ENCODE measurements around the gene C2CD5. TPM values are rescaled to one million over a fixed set of nuclear protein-coding genes. Genes with fewer than 3 reads are reported as not detected.

C2CD5 gene
- total RNA-seq, 6 donors from 2014 or later = 20.8 to 56.6 (median 36.6) TPM

DNA sequence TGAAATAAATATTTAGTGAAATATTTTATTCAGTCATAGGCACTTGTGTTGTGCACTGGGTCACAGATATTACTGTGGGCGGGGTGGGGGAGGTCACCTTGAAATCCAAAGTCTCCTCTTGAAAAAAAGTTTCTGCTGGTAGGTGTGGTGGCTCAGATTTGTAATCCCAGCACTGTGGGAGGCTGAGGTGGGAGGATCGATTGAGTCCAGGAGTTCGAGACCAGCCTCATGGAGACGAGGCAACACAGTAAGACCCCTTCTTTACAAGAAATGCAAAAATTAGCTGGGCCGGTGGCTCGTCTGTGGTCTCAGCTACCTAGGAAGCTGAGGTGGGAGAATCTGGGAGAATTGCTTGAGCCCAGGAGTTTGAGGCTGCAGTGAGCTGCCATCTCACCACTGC lies 913 bp upstream of the C2CD5 start:
- DNase-seq (no peak), ATAC-seq (ENCODE audit: low FRiP score in 2 of 2) (no peak)
- 97 to 98% methylated on average over 5 to 6 of the region's 6 CpGs for WGBS, 2 donors
- no peaks in the 10 kb centered on the region for H3K27me3 ChIP-seq
- no peaks in the 10 kb centered on the region for H3K36me3 ChIP-seq
- H3K27ac ChIP-seq = peak overlapping the region in 1 of 4 donors; percentile 98
- TF ChIP-seq POLR2A (IDR thresholded peaks at IDR 0.05) = no peak
- peaks cover 28 to 31% (median 29%) of the 10 kb centered on the region in 4 donors for H3K4me1 ChIP-seq
- no peak overlapping the region for H3K4me3 ChIP-seq
- no peaks in the 10 kb centered on the region for H3K9me3 ChIP-seq

DNA sequence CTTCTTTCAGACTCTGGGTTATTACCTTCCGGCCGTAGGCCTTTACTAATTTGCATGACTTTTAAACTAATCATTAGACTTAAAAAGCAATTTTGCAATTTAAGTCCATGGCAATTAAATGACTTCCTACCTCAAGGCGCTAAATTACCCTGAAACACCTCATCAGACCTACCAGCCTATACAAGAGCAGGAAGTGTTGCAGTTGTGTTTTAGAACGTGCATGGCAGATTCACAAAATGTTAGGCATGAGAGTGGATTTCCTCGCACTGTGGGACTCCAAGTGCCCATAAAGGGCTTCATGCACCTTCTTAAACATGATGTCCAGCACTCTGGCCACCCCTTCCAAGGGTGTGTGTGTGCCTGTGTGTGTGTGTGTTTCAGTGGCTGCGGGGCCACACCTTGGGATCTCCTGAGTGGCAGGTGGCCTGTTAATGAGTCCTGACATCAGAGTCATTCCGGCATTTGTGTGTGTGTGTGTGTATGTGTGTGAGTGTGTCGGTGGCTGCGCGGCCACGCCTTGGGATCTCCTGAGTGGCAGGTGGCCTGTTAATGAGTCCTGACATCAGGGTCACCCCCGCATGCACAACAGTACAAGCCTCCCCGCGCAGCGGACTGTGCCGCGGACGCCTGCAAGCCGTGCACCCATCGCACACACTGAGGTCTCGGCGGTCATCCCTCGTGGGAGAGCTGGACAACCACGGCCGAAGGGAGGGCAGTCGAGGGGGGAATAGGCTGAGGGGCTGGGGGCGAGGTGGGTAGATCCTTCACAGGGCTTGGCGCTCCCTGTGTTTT lies 900 bp downstream of the C2CD5 start:
- Histone ChIP-seq H3K36me3 (no peaks in the 10 kb centered on the region), H3K27me3 (no peaks in the 10 kb centered on the region), H3K9me3 (no peaks in the 10 kb centered on the region), H3K4me3 (peak overlapping the region; percentile 64 to 96 (median 94)), H3K27ac (peak overlapping the region; percentile 95 to 98 (median 96)), H3K4me1 (peaks cover 28 to 40% (median 34%) of the 10 kb centered on the region in 4 donors)
- WGBS, 2 donors = 4 to 40% methylated on average over 4 to 25 of the region's 28 CpGs
- ATAC-seq (ENCODE audit: low FRiP score in 2 of 2) (peak; percentile 61 to 85), DNase-seq (peak; percentile 84 to 90)
- TF ChIP-seq, protein P1, sequence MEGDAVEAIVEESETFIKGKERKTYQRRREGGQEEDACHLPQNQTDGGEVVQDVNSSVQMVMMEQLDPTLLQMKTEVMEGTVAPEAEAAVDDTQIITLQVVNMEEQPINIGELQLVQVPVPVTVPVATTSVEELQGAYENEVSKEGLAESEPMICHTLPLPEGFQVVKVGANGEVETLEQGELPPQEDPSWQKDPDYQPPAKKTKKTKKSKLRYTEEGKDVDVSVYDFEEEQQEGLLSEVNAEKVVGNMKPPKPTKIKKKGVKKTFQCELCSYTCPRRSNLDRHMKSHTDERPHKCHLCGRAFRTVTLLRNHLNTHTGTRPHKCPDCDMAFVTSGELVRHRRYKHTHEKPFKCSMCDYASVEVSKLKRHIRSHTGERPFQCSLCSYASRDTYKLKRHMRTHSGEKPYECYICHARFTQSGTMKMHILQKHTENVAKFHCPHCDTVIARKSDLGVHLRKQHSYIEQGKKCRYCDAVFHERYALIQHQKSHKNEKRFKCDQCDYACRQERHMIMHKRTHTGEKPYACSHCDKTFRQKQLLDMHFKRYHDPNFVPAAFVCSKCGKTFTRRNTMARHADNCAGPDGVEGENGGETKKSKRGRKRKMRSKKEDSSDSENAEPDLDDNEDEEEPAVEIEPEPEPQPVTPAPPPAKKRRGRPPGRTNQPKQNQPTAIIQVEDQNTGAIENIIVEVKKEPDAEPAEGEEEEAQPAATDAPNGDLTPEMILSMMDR (IDR thresholded peaks at IDR 0.05) = no peak
- TF ChIP-seq EP300 (IDR thresholded peaks at IDR 0.05) (peak in 1 of 4 donors; percentile 23), POLR2A (IDR thresholded peaks at IDR 0.05) (no peak)

DNA sequence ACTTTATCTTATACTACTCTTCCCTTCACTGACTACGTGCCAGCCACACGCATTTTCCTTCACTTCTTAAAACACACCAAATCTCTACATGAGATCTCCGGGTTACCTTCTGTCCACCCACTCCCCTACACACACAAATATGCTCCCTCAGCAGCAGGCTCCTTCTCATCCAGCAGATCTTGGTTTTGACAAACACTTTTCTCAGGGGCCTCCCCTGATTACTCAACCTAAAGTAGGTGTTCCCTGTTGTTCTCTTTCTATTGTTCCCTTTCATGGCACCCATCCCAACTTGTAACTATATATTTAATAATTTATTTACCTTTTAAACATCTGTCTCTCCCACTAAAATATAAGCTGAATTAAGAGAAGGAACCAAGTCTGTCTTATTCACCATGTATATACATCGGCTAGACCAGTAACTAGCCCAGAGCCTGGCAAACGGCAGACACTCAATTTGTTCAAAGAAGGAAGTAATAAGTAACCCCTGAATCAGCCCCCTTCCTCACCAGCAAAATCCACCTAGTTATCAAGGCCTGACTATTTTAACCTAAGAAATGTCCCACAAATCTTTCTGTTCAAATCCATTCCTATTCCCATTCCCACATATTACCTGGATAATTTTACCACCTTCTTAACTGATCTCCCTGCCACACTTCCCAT lies 2.7 kb downstream of the C2CD5 start:
- Histone ChIP-seq H3K27me3 (no peaks in the 10 kb centered on the region), H3K27ac (peak overlapping the region in 3 of 4 donors; percentile 23 to 96 (median 52)), H3K4me3 (no peak overlapping the region), H3K36me3 (no peaks in the 10 kb centered on the region), H3K9me3 (no peaks in the 10 kb centered on the region), H3K4me1 (peaks cover 38 to 56% (median 48%) of the 10 kb centered on the region in 4 donors)
- TF ChIP-seq EP300 (IDR thresholded peaks at IDR 0.05) = no peak
- TF ChIP-seq, protein P1 (IDR thresholded peaks at IDR 0.05) = no peak
- no peak for TF ChIP-seq POLR2A (IDR thresholded peaks at IDR 0.05)
- no peak for TF ChIP-seq POLR2AphosphoS5 (IDR thresholded peaks at IDR 0.05)
- ATAC-seq (ENCODE audit: low FRiP score in 2 of 2) (no peak), DNase-seq (no peak)
- 75 to 81% methylated on average over 5 of the region's 5 CpGs for WGBS, 2 donors

DNA sequence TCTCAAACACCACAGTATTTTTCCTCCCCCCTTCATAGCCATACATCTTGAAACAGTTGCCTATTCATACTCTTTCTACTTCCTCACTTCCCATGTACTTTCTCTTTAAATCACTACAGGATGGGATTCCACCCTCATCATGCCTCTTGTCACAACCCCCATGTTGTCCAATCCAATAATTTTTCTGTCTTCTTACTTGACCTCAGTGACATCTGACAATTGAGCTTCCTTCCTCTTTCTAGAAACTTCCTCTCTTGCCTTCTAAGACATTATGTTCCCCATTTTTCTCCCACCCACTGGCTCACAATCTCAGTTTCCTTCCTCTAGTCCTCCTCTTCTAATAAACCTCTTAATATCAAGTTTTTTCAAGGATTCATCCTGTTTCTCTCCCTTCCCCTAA lies 5.3 kb downstream of the C2CD5 start:
- H3K27me3 ChIP-seq = no peaks in the 10 kb centered on the region
- no peaks in the 10 kb centered on the region for H3K36me3 ChIP-seq
- peak overlapping the region; percentile 57 to 74 (median 68) for H3K27ac ChIP-seq
- ATAC-seq (ENCODE audit: low FRiP score in 2 of 2) (peak; percentile 56 to 79), DNase-seq (no peak)
- H3K9me3 ChIP-seq = no peaks in the 10 kb centered on the region
- peaks cover 38 to 59% (median 47%) of the 10 kb centered on the region in 4 donors for H3K4me1 ChIP-seq
- H3K4me3 ChIP-seq = no peak overlapping the region
- TF ChIP-seq EP300 (IDR thresholded peaks at IDR 0.05) (peak in 1 of 4 donors; percentile 26), POLR2AphosphoS5 (IDR thresholded peaks at IDR 0.05) (peak in 1 of 2 donors; percentile 66), POLR2A (IDR thresholded peaks at IDR 0.05) (peak in 1 of 4 donors; percentile 27)
- TF ChIP-seq, protein P1 (IDR thresholded peaks at IDR 0.05) = no peak

DNA sequence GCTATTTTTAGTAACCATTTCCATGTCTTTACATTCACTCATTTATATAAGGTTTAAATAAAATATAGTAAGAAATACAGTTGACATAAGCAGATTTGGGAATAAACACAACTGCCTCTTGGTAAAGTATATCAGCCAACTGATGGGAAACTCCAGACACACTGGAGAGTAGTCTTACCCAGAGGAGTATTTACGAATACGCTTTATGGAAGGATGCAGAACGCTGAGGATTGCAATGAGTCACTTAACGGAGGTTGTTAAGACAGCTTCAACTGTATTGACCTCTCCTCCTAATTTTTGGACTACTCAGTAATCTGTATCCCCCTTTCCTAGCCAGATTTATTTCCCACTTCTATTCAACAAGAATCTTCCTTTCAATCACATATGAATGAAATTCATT lies 6.0 kb downstream of the C2CD5 start:
- H3K4me1 ChIP-seq = peaks cover 36 to 59% (median 45%) of the 10 kb centered on the region in 4 donors

More for the DNA sequence above, 6.0 kb downstream of the C2CD5 start:
- H3K4me3 ChIP-seq = no peak overlapping the region
- no peaks in the 10 kb centered on the region for H3K9me3 ChIP-seq
- H3K36me3 ChIP-seq = peaks cover 0 to 7% (median 5%) of the 10 kb centered on the region in 4 donors
- no peaks in the 10 kb centered on the region for H3K27me3 ChIP-seq
- ATAC-seq (ENCODE audit: low FRiP score in 2 of 2) = peak in 1 of 2 donors; percentile 54
- TF ChIP-seq POLR2A (IDR thresholded peaks at IDR 0.05) = no peak
- no peak for TF ChIP-seq POLR2AphosphoS5 (IDR thresholded peaks at IDR 0.05)
- TF ChIP-seq, protein P1 (IDR thresholded peaks at IDR 0.05) = no peak
- no peak for TF ChIP-seq EP300 (IDR thresholded peaks at IDR 0.05)
- H3K27ac ChIP-seq = peak overlapping the region in 3 of 4 donors; percentile 36 to 74 (median 73)
- WGBS, 2 donors = 87 to 96% methylated on average over 4 of the region's 4 CpGs
- no peak for DNase-seq
